Measurements from ENCODE around the gene USP1. TPM values are rescaled to one million over a fixed set of nuclear protein-coding genes. Genes with fewer than 3 reads are reported as not detected.

USP1 gene, protein sequence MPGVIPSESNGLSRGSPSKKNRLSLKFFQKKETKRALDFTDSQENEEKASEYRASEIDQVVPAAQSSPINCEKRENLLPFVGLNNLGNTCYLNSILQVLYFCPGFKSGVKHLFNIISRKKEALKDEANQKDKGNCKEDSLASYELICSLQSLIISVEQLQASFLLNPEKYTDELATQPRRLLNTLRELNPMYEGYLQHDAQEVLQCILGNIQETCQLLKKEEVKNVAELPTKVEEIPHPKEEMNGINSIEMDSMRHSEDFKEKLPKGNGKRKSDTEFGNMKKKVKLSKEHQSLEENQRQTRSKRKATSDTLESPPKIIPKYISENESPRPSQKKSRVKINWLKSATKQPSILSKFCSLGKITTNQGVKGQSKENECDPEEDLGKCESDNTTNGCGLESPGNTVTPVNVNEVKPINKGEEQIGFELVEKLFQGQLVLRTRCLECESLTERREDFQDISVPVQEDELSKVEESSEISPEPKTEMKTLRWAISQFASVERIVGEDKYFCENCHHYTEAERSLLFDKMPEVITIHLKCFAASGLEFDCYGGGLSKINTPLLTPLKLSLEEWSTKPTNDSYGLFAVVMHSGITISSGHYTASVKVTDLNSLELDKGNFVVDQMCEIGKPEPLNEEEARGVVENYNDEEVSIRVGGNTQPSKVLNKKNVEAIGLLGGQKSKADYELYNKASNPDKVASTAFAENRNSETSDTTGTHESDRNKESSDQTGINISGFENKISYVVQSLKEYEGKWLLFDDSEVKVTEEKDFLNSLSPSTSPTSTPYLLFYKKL
- total RNA-seq = 20.0 and 24.7 TPM in 2 replicates

DNA sequence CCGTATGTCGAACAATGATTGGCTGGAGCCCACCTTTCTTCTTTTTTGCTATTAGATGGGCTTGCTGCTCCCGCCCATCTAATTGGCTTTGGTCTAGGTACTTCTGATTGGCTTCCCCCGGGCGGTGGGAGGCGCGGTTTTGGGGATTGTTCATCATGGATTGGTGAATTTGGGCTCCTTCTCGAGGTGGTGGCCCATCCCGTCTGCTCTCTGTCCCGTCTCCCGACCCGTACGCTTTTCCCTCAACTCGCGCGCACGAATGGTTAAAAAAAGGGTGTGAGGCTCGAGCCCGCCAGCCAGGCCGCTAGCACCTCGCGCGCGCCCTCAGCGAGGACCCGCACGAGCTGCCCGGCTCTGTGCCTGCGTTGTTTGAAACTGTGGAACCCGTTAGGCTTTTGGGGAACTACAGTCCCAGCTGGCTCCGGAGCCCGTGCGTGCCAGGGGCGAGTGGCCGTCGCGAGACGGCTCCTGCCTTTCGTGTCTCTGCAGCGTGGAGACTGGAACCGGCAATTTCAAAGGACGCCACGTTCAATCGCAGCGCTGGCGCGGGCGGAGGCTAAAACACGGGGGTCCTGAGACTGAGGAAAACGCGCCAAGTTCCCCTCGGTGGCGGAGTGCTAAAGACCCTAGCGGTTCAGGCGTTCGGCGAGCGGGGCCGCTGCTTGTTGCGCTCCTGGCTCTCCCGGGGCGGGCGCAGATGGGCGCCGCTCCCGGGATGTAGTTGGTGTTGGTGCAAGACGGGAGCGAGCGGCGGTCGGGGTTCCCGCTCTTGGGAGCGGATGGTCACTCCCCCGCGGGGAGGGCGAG lies at the start of gene USP1:
USP1 (plus strand) TSS at position 584 of the 807 bp plus-strand sequence. CDS start 2,819 bp downstream, outside the sequence.

Other genes with a start within 250 kb of the USP1 start
- not detected in 2 replicates for gene L1TD1, start 242.2 kb upstream of the USP1 start, total RNA-seq
- not detected in 2 replicates for gene KANK4, start 117.6 kb upstream of the USP1 start, total RNA-seq
- gene ANGPTL3, start 160.5 kb downstream of the USP1 start, total RNA-seq = not detected in 2 replicates